Measurements from ENCODE around the gene NAA60.

GRCh38 chr16:3439637-3440036, 3.8 kb upstream of the NAA60 start:
- TF ChIP-seq EZH2 (IDR thresholded peaks at IDR 0.05; ENCODE audit: low read depth) (no peak), CTCF (conservative IDR thresholded peaks at IDR 0.05) (no peak)

All from PC-9 (cell line).